Psoas muscle (tissue), 8 donors: Measurements from ENCODE around the gene ARSB. TPM values are rescaled to one million over a fixed set of nuclear protein-coding genes. Genes with fewer than 3 reads are reported as not detected.
"Not testable (repeated sequence)": the region's sequence is repeated elsewhere in the genome, so short reads cannot be mapped to it uniquely, and the experiment has no call there.

Source experiments
- ATAC-seq, 4 donors: fragments of 200-7000 bp; cut with Tn5 transposase; one replicate each; pipeline ENCODE4 v1.9.1; 2020; ENCODE audit warnings: moderate library complexity in 3 of 4, mild to moderate bottlenecking in 2 of 4
- DNase-seq, 2 donors: peaks; one replicate each; pipeline ENCODE4 v3.0.0-alpha.2; 2020
- H3K27ac ChIP-seq: fragments of 200-600 bp; one replicate; pipeline ENCODE4 v1.8.0; 2022
- H3K27me3 ChIP-seq, 3 donors: fragments of 200-600 bp in 1 of 3; one replicate each; pipeline versions ENCODE4 v1.6.1 to v1.8.0; 2013 to 2022; ENCODE audit warnings: low read length in 2 of 3, mild to moderate bottlenecking in 2 of 3, moderate library complexity in 1 of 3; ENCODE audit not compliant: insufficient read depth in 3 of 3
- H3K36me3 ChIP-seq, 2 donors: fragments of 200-600 bp in 1 of 2; one replicate each; pipeline versions ENCODE4 v1.6.1 to v1.8.0; 2013 to 2022; ENCODE audit warnings: low read depth in 1 of 2, mild to moderate bottlenecking in 1 of 2, moderate library complexity in 1 of 2; ENCODE audit not compliant: insufficient read depth in 1 of 2
- H3K4me1 ChIP-seq: fragments of 200-600 bp; one replicate; pipeline ENCODE4 v1.8.0; 2022
- H3K4me3 ChIP-seq: fragments of 200-600 bp; one replicate; pipeline ENCODE4 v1.8.0; 2022; ENCODE audit warnings: mild to moderate bottlenecking
- H3K9me3 ChIP-seq: fragments of 200-600 bp; one replicate; pipeline ENCODE4 v1.8.0; 2022
- CTCF ChIP-seq: fragments of 200-600 bp; IDR thresholded peaks from one replicate; pipeline ENCODE4 v1.8.0; 2022; ENCODE audit warnings: antibody characterized with exemption
- WGBS, 3 donors: extraction: QIAGEN DNeasy Blood & Tissue Kit; methylation state at CpG; one replicate each; pipeline versions ENCODE4 v1.1.6 to v1.1.7; 2013; 5-methylcytosine and 5-hydroxymethylcytosine counted together
- intact Hi-C, 2 donors: fragments of 100-400 bp; cut with DNase I; formaldehyde crosslinking; loops; one replicate each; pipeline versions ENCODE4 v1.11.0 to v1.14.2; 2022
- polyA plus RNA-seq, 3 donors: library from polyadenylated mRNA; stranded (reverse); fragments of 200-250 nt; gene quantifications; one replicate each; pipeline ENCODE4 v1.2.3, GENCODE V29; 2013
- total RNA-seq, 4 donors: library from RNA; stranded (reverse); fragmentation: NEBNext Ultra II Directional in 2 of 4; extraction: Animal tissue kit (Norgen Biotek cat#: 25700) in 2 of 4; gene quantifications; one replicate each; pipeline versions ENCODE4 v1.2.1 to v1.2.4, GENCODE V29; 2021 to 2023
- donor health status: healthy with polysubstance abuse.
- donor health status: DM: no; HTN: no; CAD: no; lungs with moderate emphysema.
- donor health status: Bipolar disorder and iron deficiency.
- donor health status: healthy.
- donor health status: DM: yes; HTN: yes; CAD: no.
- donor health status: DM: no; HTN: no; CAD: no.
- donor health status: DM: no; HTN: no; CAD: no.
- donor health status: DM: yes; HTN: yes; CAD: no.

ARSB gene
- total and polyA plus RNA-seq, 7 donors, result 1.3 to 6.5 (median 3.6) TPM

GRCh38 chr5:78855026-78855425 is 130.1 kb downstream of the ARSB start:
- DNase-seq (no peak), ATAC-seq (no peak)
- H3K9me3 ChIP-seq, result no peaks in the 10 kb centered on the region
- no peak overlapping the region for H3K4me3 ChIP-seq
- WGBS, 3 donors, result 75 to 98% (median 98%) methylated on average over 2 of the region's 2 CpGs
- no peak for TF ChIP-seq CTCF
- intact Hi-C loops, result no loop called here
- no peaks in the 10 kb centered on the region for H3K36me3 ChIP-seq
- H3K4me1 ChIP-seq, result no peaks in the 10 kb centered on the region
- H3K27ac ChIP-seq, result no peak overlapping the region
- H3K27me3 ChIP-seq, result no peaks in the 10 kb centered on the region

- H3K27me3 ChIP-seq, H3K36me3 ChIP-seq, ATAC-seq, DNase-seq, H3K9me3 ChIP-seq, H3K4me1 ChIP-seq, intact Hi-C loops, H3K4me3 ChIP-seq, H3K27ac ChIP-seq: not testable (repeated sequence)
- 93 to 100% (median 95%) methylated on average over 2 to 4 of the region's 4 CpGs for WGBS, 3 donors
Observed at GRCh38 chr5:78851891-78852290, 133.2 kb downstream of the ARSB start.

GRCh38 chr5:78845470-78845869 is 139.6 kb downstream of the ARSB start:
- DNase-seq (no peak), ATAC-seq (no peak)
- no peaks in the 10 kb centered on the region for H3K9me3 ChIP-seq
- H3K36me3 ChIP-seq, result no peaks in the 10 kb centered on the region
- no peaks in the 10 kb centered on the region for H3K27me3 ChIP-seq
- H3K4me3 ChIP-seq, result no peak overlapping the region
- H3K27ac ChIP-seq, result no peak overlapping the region
- TF ChIP-seq CTCF, result no peak
- no peaks in the 10 kb centered on the region for H3K4me1 ChIP-seq
- intact Hi-C loops, result no loop called here
- WGBS, 3 donors, result 93 to 95% (median 94%) methylated on average over 3 of the region's 3 CpGs

- Histone ChIP-seq H3K27me3 (no peaks in the 10 kb centered on the region), H3K36me3 (no peaks in the 10 kb centered on the region), H3K9me3 (no peaks in the 10 kb centered on the region), H3K4me1 (no peaks in the 10 kb centered on the region), H3K27ac (no peak overlapping the region), H3K4me3 (no peak overlapping the region)
- DNase-seq, result no peak
- intact Hi-C loops, result no loop called here
- TF ChIP-seq CTCF, result no peak
- no peak for ATAC-seq
- 74 to 78% (median 75%) methylated on average over 1 of the region's 1 CpG for WGBS, 3 donors
Observed at GRCh38 chr5:78843436-78843835, 141.7 kb downstream of the ARSB start.

GRCh38 chr5:78841767-78842166 is 143.3 kb downstream of the ARSB start:
- H3K36me3 ChIP-seq, result no peaks in the 10 kb centered on the region
- DNase-seq, result no peak
- no peak for TF ChIP-seq CTCF
- no peak overlapping the region for H3K4me3 ChIP-seq
- ATAC-seq, result no peak
- intact Hi-C loops, result no loop called here
- H3K9me3 ChIP-seq, result no peaks in the 10 kb centered on the region
- no peaks in the 10 kb centered on the region for H3K4me1 ChIP-seq
- H3K27ac ChIP-seq, result no peak overlapping the region
- WGBS, 3 donors, result 79 to 83% (median 83%) methylated on average over 2 of the region's 2 CpGs
- no peaks in the 10 kb centered on the region for H3K27me3 ChIP-seq
